Heart right ventricle (tissue), 16 donors: ENCODE results near the gene PPP3CA. TPM values are rescaled to one million over a fixed set of nuclear protein-coding genes. Genes with fewer than 3 reads are reported as not detected.
"Not testable (repeated sequence)": the region's sequence is repeated elsewhere in the genome, so short reads cannot be mapped to it uniquely, and the experiment has no call there.

ENCODE experiments used
- ATAC-seq, 8 donors: fragments of 200-7000 bp; cut with Tn5 transposase; one replicate each; pipeline ENCODE4 v1.9.1; 2020; ENCODE audit warnings: mild to moderate bottlenecking in 8 of 8, moderate library complexity in 8 of 8, moderate number of reproducible peaks in 1 of 8
- DNase-seq, 2 donors: peaks; one replicate each; pipeline ENCODE4 v3.0.0-alpha.2; 2020
- H3K27ac ChIP-seq, 10 donors: fragments of 200-600 bp; sonication (generic) in 2 of 10; one replicate each; pipeline versions ENCODE4 v1.5.0 to v1.8.0; 2020 to 2022; ENCODE audit warnings: mild to moderate bottlenecking in 3 of 10
- H3K27me3 ChIP-seq, 7 donors: fragments of 200-600 bp; one replicate each; pipeline ENCODE4 v1.8.0; 2021 to 2022; ENCODE audit warnings: mild to moderate bottlenecking in 2 of 7
- H3K36me3 ChIP-seq, 9 donors: fragments of 200-600 bp; sonication (generic) in 1 of 9; one replicate each; pipeline versions ENCODE4 v1.5.0 to v1.8.0; 2020 to 2022; ENCODE audit warnings: mild to moderate bottlenecking in 2 of 9
- H3K4me1 ChIP-seq, 9 donors: fragments of 200-600 bp; sonication (generic) in 1 of 9; one replicate each; pipeline versions ENCODE4 v1.5.0 to v1.8.0; 2020 to 2022; ENCODE audit warnings: mild to moderate bottlenecking in 4 of 9
- H3K4me3 ChIP-seq, 10 donors: fragments of 200-600 bp; sonication (generic) in 2 of 10; one replicate each; pipeline versions ENCODE4 v1.5.0 to v1.8.0; 2020 to 2022; ENCODE audit warnings: mild to moderate bottlenecking in 7 of 10, moderate library complexity in 2 of 10
- H3K9me3 ChIP-seq, 11 donors: fragments of 200-600 bp in 10 of 11; sonication (generic) in 2 of 11; one replicate each; pipeline versions ENCODE4 v1.5.0 to v1.8.0; 2013 to 2022; ENCODE audit warnings: mild to moderate bottlenecking in 2 of 11, control low read depth in 1 of 11, moderate library complexity in 1 of 11
- WGBS, 2 donors: extraction: QIAGEN DNeasy Blood & Tissue Kit; methylation state at CpG; one replicate each; pipeline ENCODE4 v1.1.7; 2013; ENCODE audit warnings: inconsistent platforms in 1 of 2; 5-methylcytosine and 5-hydroxymethylcytosine counted together
- intact Hi-C, 10 donors: fragments of 100-400 bp; cut with DNase I; formaldehyde crosslinking; loops; one replicate each; pipeline versions ENCODE4 v1.11.1 to v1.14.2; 2022
- polyA plus RNA-seq, 2 donors: library from polyadenylated mRNA; stranded (reverse); fragments of 200-250 nt; gene quantifications; one replicate each; pipeline ENCODE4 v1.2.3, GENCODE V29; 2013
- total RNA-seq, 10 donors: library from RNA; stranded (reverse); fragmentation: NEBNext Ultra II Directional in 3 of 10; extraction: Animal tissue kit (Norgen Biotek cat#: 25700) in 3 of 10; gene quantifications; one replicate each; pipeline versions ENCODE4 v1.2.1 to v1.2.4, GENCODE V29; 2021 to 2023
- TF ChIP-seq, protein P1 (sequence below), 9 donors: fragments of 200-600 bp; sonication (generic) in 2 of 9; IDR thresholded peaks; one replicate each; pipeline versions ENCODE4 v1.5.0 to v1.8.0; 2021 to 2022; ENCODE audit warnings: antibody characterized with exemption in 9 of 9, mild to moderate bottlenecking in 5 of 9, moderate library complexity in 1 of 9
- donor health status: Arrhythmogenic right ventricular cardiomyopathy.
- donor health status: ischemic (EF 13 %, LVEDD 7.1; RV severe dilation, severe dysfunction).
- donor health status: healthy with polysubstance abuse.
- donor health status: DM: no; HTN: yes; CAD: no.
- donor health status: DM: no; HTN: no; CAD: no.
- donor health status: ischemic (EF 25% LVEDD 6.9; RV normal size, moderate dysfunction).
- donor health status: ischemic (EF 25% LVEDD 5.7; RV mildly dilated, moderate dysfunction).
- donor health status: healthy.
- donor health status: DM: yes; HTN: yes; CAD: no.
- donor health status: Ischemic cardiomyopathy.
- donor health status: ischemic (EF 35%, LVEDD 5.7; RV mildly dilated, moderate dysfunction).
- donor health status: nonischemic (EF 11% LVEDD 7.7; RV severe dilation, severe dysfunction).
- donor health status: DM: yes; HTN: yes; CAD: no.
- donor health status: PGD.
- donor health status: ischemic (EF 29% LVEDD 5.4; RV normal size, mild dysfunction).
- donor health status: nonischemic (EF 23%, LVEDD 6.1; RV moderate dilation, normal function).

PPP3CA gene
- total and polyA plus RNA-seq, 12 donors, result 8.1 to 30.8 (median 19.1) TPM

DNA sequence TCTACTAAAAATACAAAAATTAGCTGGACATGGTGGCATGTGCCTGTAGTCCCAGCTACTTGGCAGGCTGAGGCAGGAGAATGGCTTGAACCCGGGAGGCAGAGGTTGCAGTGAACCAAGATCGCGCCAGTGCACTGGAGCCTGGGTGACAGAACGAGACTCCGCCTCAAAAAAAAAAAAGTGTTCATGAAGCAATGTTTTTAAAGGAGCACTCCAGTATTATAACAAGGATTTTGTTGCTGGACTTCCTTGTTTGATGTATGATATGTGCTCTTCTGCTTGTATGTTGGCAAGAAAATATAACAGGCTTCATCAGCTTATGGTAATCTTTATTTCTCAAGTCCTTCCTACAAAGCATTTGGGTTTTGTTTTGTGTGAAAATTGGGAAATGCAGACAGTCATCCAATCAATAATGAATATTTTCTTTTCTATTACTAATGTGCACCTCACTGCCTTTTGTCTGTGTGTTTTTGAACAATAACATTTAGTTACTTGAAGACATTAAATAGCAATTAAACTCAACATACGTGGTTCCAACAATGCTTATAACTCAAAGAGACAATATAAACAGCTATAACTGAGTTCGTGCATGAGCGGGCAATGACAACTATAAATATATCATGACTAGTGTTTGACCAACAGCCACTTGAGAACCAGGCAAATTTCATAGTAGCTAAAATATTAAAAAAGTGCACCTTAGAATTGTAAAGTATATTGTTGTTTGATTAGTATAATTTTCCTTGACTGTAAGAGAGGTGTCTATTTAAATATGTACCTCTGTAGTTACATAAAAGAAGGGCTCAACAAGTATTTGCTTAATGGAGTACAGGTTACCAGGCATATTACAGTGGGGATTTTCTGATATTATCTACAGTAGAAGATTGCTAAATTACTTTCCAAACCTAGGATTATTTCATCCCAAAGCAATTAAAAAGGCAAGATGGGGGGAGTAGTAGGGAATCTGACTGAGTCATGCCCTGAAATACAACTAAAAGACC, 210.7 kb downstream of the PPP3CA start:
- no peak overlapping the region for H3K27ac ChIP-seq
- WGBS, 2 donors, result 95 to 97% methylated on average over 8 of the region's 8 CpGs
- H3K27me3 ChIP-seq, result no peaks in the 10 kb centered on the region
- intact Hi-C loops, result no loop called here
- DNase-seq, result no peak
- H3K4me3 ChIP-seq, result no peak overlapping the region
- TF ChIP-seq, protein P1, sequence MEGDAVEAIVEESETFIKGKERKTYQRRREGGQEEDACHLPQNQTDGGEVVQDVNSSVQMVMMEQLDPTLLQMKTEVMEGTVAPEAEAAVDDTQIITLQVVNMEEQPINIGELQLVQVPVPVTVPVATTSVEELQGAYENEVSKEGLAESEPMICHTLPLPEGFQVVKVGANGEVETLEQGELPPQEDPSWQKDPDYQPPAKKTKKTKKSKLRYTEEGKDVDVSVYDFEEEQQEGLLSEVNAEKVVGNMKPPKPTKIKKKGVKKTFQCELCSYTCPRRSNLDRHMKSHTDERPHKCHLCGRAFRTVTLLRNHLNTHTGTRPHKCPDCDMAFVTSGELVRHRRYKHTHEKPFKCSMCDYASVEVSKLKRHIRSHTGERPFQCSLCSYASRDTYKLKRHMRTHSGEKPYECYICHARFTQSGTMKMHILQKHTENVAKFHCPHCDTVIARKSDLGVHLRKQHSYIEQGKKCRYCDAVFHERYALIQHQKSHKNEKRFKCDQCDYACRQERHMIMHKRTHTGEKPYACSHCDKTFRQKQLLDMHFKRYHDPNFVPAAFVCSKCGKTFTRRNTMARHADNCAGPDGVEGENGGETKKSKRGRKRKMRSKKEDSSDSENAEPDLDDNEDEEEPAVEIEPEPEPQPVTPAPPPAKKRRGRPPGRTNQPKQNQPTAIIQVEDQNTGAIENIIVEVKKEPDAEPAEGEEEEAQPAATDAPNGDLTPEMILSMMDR (IDR thresholded peaks at IDR 0.05), result no peak
- H3K36me3 ChIP-seq, result no peaks in the 10 kb centered on the region
- H3K9me3 ChIP-seq, result peaks cover 0 to 20% (median 0%) of the 10 kb centered on the region in 11 donors
- peaks cover 0 to 23% (median 0%) of the 10 kb centered on the region in 9 donors for H3K4me1 ChIP-seq
- no peak for ATAC-seq

DNA sequence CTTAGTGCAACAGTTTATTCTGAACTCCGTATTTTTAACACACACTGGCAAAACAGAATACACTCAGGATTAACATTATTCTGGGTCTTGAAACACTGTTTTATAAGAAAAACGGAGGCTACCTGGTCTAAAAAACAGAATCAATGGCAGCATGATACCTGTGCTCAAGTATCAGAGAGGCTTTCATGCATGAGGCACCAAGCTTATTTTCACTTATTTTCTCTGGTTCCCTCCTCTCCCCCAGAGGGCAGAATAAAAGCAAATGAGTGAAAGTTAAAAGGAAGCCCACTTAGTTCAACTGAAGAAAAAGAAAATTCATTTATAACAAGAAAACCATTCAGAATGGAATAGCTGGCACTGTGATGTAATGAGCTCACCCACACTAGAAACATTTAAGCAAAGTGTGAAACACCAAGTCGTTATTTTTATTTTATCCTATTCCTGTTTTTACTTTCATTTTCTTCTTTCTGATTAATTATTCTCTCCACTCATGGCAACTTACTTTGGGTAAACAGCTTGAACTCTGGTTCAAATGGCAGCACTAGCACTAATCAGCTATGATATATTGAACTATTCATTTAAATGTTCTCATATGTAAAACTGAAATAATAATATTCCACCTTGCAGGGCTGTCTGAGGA, 211.8 kb downstream of the PPP3CA start:
- Histone ChIP-seq H3K4me1 (peaks cover 0 to 12% (median 0%) of the 10 kb centered on the region in 9 donors), H3K9me3 (peaks cover 0 to 31% (median 0%) of the 10 kb centered on the region in 11 donors), H3K4me3 (no peak overlapping the region), H3K27me3 (no peaks in the 10 kb centered on the region), H3K27ac (no peak overlapping the region), H3K36me3 (no peaks in the 10 kb centered on the region)
- ATAC-seq (no peak), DNase-seq (no peak)
- WGBS, 2 donors, result 76 to 78% methylated on average over 3 of the region's 3 CpGs
- TF ChIP-seq, protein P1 (IDR thresholded peaks at IDR 0.05), result no peak
- intact Hi-C loops, result no loop called here

DNA sequence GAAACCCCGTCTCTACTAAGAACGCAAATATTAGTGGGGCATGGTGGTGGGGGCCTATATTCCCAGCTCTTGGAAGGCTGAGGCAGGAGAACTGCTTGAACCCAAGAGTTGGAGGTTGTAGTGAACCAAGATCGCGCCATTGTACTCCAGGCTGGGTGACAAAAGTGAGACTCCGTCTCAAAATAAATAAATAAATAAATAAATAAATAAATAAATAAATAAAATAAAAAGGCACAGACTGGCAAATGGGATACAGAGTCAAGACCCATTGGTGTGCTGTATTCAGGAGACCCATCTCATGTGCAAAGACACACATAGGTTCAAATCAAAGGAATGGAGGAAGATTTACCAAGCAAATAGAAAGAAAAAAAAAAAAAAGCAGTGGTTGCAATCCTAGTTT, 216.3 kb downstream of the PPP3CA start:
- not testable (repeated sequence) for ATAC-seq

DNA sequence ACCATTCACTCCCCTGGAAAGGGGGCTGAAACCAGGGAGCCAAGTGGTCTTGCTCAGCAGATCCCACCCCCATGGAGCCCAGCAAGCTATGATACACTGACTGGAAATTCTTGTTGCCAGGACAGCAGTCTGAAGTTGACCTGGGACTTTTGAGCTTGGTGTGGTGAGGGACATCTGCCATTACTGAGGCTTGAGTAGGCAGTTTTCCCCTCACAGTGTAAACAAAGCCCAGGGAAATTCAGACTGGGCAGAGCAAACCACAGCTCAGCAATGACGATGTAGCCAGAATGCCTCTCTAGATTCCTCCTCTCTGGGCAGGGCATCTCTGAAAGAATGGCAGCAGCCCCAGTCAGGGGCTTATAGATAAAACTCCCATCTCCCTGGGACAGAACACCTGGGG, 218.4 kb downstream of the PPP3CA start:
- H3K4me3 ChIP-seq, H3K27me3 ChIP-seq, DNase-seq, H3K27ac ChIP-seq, ATAC-seq, H3K36me3 ChIP-seq, intact Hi-C loops: not testable (repeated sequence)
- Histone ChIP-seq H3K4me1 (peaks cover 0 to 24% (median 4%) of the 10 kb centered on the region in 9 donors), H3K9me3 (peaks cover 0 to 29% (median 0%) of the 10 kb centered on the region in 11 donors)
- WGBS, 2 donors, result 90 to 92% methylated on average over 1 of the region's 1 CpG

More for the DNA sequence above, 216.3 kb downstream of the PPP3CA start:
- H3K27ac ChIP-seq, intact Hi-C loops, H3K4me3 ChIP-seq, DNase-seq, H3K36me3 ChIP-seq, H3K27me3 ChIP-seq: not testable (repeated sequence)
- Histone ChIP-seq H3K4me1 (peaks cover 0 to 23% (median 2%) of the 10 kb centered on the region in 9 donors), H3K9me3 (peaks cover 0 to 34% (median 0%) of the 10 kb centered on the region in 11 donors)
- 79 to 96% methylated on average over 5 of the region's 5 CpGs for WGBS, 2 donors

DNA sequence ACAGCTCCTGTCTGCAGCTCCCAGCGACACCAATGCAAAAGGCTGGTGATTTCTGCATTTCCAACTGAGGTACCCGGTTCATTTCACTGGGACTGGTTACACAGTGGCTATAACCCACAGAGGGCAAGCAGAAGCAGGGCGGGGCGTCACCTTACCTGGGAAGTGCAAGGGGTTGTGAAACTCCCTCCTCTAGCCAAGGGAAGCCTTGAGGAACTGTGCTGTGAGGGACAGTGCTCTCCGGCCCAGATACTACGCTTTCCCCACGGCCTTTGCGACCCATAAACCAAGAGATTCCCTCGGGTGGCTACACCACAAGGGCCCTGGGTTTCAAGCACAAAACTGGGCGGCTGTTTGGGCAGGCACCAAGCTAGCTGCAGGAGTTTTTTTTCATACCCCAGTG, 218.9 kb downstream of the PPP3CA start:
- WGBS, 2 donors, result 95 to 97% methylated on average over 10 of the region's 10 CpGs

More for the DNA sequence above, 218.9 kb downstream of the PPP3CA start:
- TF ChIP-seq, protein P1 (IDR thresholded peaks at IDR 0.05), result no peak
- H3K27ac ChIP-seq, result no peak overlapping the region
- H3K4me3 ChIP-seq, result no peak overlapping the region
- peaks cover 0 to 24% (median 4%) of the 10 kb centered on the region in 9 donors for H3K4me1 ChIP-seq
- peaks cover 0 to 25% (median 0%) of the 10 kb centered on the region in 11 donors for H3K9me3 ChIP-seq
- no peaks in the 10 kb centered on the region for H3K36me3 ChIP-seq
- ATAC-seq, result no peak
- DNase-seq, result no peak
- intact Hi-C loops, result no loop called here
- H3K27me3 ChIP-seq, result no peaks in the 10 kb centered on the region
